ENCODE data around the gene PKN2.

The PKN2 gene

DNA sequence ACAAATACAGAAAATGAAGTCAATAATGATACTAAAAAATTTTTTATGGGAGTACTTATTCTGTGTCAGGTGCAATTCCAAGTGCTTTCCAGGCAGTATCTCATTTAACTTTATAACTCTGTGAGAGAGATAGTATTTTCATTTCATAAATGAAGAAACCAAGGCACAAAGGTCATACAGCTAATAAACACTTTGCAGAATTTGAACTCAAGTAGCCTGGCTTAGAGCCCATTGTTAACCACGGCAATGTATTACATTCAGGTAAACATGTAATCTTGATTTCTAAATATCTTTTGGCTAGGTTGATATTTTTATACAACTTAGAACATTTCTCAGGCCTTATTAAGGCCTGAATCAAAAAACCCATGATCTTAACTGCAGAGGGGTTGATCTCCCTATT, 28.9 kb upstream of the PKN2 start:
- POLR2A ChIA-PET = no interaction called here
- CTCF ChIA-PET = interaction anchor here (0.6 to 3.7 kb wide), 18 partner anchors 8 to 1320 kb away, joined by 3 to 18 read pairs (median 5); partner anchors contain the start of gene PKN2
- H3K4me1 ChIP-seq (ENCODE audit: control insufficient read depth, insufficient read depth, low read length) = no peaks in the 10 kb centered on the region
- H3K27ac ChIP-seq (ENCODE audit: extremely low read depth, low read depth, low read length) = no peak overlapping the region
- no peaks in the 10 kb centered on the region for H3K9me3 ChIP-seq (ENCODE audit: control insufficient read depth, insufficient read depth, low read depth, low read length)
- H3K36me3 ChIP-seq (ENCODE audit: control insufficient read depth in 2 of 2, insufficient read depth in 1 of 2, low read length in 2 of 2) = no peaks in the 10 kb centered on the region
- no peak overlapping the region for H3K4me3 ChIP-seq (ENCODE audit: low read depth, low read length)
- TF ChIP-seq ZNF10 (tag by site-specific recombination; IDR thresholded peaks at IDR 0.05) (no peak), ZEB2 (tag by site-specific recombination; IDR thresholded peaks at IDR 0.05) (no peak), ZNF394 (tag by site-specific recombination; IDR thresholded peaks at IDR 0.05; ENCODE audit: borderline replicate concordance) (no peak), MEIS1 (CRISPR knock-in tag; IDR thresholded peaks at IDR 0.05; ENCODE audit: borderline replicate concordance) (no peak), REPIN1 (tag by site-specific recombination; IDR thresholded peaks at IDR 0.05; ENCODE audit: low read depth) (no peak), ZNF561 (tag by site-specific recombination; IDR thresholded peaks at IDR 0.05; ENCODE audit: borderline replicate concordance) (no peak), ZBTB17 (tag by site-specific recombination; IDR thresholded peaks at IDR 0.05) (no peak), ZNF16 (tag by site-specific recombination; IDR thresholded peaks at IDR 0.05; ENCODE audit: low read depth) (no peak), ZNF837 (tag by site-specific recombination; IDR thresholded peaks at IDR 0.05) (no peak), ZNF843 (tag by site-specific recombination; IDR thresholded peaks at IDR 0.05) (no peak), IKZF3 (tag by site-specific recombination; IDR thresholded peaks at IDR 0.05) (no peak), ZNF211 (tag by site-specific recombination; IDR thresholded peaks at IDR 0.05; ENCODE audit: low read depth) (no peak), PRDM1 (tag by site-specific recombination; IDR thresholded peaks at IDR 0.05) (no peak)
- TF ChIP-seq, protein P1, sequence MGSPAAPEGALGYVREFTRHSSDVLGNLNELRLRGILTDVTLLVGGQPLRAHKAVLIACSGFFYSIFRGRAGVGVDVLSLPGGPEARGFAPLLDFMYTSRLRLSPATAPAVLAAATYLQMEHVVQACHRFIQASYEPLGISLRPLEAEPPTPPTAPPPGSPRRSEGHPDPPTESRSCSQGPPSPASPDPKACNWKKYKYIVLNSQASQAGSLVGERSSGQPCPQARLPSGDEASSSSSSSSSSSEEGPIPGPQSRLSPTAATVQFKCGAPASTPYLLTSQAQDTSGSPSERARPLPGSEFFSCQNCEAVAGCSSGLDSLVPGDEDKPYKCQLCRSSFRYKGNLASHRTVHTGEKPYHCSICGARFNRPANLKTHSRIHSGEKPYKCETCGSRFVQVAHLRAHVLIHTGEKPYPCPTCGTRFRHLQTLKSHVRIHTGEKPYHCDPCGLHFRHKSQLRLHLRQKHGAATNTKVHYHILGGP (tag by site-specific recombination; IDR thresholded peaks at IDR 0.05) = no peak
- TF ChIP-seq, protein P2, sequence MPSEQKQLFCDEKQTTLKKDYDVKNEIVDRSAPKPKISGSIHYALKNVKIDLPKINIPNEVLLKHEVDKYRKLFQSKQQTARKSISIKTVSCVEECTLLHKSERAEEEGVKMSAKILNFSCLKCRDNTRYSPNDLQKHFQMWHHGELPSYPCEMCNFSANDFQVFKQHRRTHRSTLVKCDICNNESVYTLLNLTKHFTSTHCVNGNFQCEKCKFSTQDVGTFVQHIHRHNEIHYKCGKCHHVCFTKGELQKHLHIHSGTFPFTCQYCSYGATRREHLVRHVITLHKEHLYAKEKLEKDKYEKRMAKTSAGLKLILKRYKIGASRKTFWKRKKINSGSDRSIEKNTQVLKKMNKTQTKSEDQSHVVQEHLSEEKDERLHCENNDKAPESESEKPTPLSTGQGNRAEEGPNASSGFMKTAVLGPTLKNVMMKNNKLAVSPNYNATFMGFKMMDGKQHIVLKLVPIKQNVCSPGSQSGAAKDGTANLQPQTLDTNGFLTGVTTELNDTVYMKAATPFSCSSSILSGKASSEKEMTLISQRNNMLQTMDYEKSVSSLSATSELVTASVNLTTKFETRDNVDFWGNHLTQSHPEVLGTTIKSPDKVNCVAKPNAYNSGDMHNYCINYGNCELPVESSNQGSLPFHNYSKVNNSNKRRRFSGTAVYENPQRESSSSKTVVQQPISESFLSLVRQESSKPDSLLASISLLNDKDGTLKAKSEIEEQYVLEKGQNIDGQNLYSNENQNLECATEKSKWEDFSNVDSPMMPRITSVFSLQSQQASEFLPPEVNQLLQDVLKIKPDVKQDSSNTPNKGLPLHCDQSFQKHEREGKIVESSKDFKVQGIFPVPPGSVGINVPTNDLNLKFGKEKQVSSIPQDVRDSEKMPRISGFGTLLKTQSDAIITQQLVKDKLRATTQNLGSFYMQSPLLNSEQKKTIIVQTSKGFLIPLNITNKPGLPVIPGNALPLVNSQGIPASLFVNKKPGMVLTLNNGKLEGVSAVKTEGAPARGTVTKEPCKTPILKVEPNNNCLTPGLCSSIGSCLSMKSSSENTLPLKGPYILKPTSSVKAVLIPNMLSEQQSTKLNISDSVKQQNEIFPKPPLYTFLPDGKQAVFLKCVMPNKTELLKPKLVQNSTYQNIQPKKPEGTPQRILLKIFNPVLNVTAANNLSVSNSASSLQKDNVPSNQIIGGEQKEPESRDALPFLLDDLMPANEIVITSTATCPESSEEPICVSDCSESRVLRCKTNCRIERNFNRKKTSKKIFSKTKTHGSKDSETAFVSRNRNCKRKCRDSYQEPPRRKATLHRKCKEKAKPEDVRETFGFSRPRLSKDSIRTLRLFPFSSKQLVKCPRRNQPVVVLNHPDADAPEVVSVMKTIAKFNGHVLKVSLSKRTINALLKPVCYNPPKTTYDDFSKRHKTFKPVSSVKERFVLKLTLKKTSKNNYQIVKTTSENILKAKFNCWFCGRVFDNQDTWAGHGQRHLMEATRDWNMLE (tag by site-specific recombination; conservative IDR thresholded peaks at IDR 0.05; ENCODE audit: low read depth) = no peak
- TF ChIP-seq, protein P3, sequence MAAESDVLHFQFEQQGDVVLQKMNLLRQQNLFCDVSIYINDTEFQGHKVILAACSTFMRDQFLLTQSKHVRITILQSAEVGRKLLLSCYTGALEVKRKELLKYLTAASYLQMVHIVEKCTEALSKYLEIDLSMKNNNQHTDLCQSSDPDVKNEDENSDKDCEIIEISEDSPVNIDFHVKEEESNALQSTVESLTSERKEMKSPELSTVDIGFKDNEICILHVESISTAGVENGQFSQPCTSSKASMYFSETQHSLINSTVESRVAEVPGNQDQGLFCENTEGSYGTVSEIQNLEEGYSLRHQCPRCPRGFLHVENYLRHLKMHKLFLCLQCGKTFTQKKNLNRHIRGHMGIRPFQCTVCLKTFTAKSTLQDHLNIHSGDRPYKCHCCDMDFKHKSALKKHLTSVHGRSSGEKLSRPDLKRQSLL (tag by site-specific recombination; IDR thresholded peaks at IDR 0.05) = no peak
- TF ChIP-seq, protein P4, sequence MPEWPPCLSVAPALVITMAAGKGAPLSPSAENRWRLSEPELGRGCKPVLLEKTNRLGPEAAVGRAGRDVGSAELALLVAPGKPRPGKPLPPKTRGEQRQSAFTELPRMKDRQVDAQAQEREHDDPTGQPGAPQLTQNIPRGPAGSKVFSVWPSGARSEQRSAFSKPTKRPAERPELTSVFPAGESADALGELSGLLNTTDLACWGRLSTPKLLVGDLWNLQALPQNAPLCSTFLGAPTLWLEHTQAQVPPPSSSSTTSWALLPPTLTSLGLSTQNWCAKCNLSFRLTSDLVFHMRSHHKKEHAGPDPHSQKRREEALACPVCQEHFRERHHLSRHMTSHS (tag by site-specific recombination; IDR thresholded peaks at IDR 0.05) = no peak
- TF ChIP-seq, protein P5, sequence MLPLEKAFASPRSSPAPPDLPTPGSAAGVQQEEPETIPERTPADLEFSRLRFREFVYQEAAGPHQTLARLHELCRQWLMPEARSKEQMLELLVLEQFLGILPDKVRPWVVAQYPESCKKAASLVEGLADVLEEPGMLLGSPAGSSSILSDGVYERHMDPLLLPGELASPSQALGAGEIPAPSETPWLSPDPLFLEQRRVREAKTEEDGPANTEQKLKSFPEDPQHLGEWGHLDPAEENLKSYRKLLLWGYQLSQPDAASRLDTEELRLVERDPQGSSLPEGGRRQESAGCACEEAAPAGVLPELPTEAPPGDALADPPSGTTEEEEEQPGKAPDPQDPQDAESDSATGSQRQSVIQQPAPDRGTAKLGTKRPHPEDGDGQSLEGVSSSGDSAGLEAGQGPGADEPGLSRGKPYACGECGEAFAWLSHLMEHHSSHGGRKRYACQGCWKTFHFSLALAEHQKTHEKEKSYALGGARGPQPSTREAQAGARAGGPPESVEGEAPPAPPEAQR (tag by site-specific recombination; IDR thresholded peaks at IDR 0.05) = no peak
- TF ChIP-seq, protein P6, sequence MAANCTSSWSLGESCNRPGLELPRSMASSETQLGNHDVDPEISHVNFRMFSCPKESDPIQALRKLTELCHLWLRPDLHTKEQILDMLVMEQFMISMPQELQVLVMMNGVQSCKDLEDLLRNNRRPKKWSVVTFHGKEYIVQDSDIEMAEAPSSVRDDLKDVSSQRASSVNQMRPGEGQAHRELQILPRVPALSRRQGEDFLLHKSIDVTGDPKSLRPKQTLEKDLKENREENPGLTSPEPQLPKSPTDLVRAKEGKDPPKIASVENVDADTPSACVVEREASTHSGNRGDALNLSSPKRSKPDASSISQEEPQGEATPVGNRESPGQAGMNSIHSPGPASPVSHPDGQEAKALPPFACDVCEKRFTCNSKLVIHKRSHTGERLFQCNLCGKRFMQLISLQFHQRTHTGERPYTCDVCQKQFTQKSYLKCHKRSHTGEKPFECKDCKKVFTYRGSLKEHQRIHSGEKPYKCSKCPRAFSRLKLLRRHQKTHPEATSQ (tag by site-specific recombination; IDR thresholded peaks at IDR 0.05) = no peak
- TF ChIP-seq, protein P7, sequence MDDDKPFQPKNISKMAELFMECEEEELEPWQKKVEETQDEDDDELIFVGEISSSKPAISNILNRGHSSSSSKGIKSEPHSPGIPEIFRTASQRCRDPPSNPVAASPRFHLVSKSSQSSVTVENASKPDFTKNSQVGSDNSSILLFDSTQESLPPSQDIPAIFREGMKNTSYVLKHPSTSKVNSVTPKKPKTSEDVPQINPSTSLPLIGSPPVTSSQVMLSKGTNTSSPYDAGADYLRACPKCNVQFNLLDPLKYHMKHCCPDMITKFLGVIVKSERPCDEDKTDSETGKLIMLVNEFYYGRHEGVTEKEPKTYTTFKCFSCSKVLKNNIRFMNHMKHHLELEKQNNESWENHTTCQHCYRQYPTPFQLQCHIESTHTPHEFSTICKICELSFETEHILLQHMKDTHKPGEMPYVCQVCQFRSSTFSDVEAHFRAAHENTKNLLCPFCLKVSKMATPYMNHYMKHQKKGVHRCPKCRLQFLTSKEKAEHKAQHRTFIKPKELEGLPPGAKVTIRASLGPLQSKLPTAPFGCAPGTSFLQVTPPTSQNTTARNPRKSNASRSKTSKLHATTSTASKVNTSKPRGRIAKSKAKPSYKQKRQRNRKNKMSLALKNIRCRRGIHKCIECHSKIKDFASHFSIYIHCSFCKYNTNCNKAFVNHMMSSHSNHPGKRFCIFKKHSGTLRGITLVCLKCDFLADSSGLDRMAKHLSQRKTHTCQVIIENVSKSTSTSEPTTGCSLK (tag by site-specific recombination; IDR thresholded peaks at IDR 0.05) = no peak

Measured in HEK293 (cell line).